LNCaP clone FGC (cell line): Measurements from ENCODE around the gene ARHGAP19.
A peak's percentile ranks its signal among the peaks of the same experiment; 100 is the strongest.

Experiments used
- DNase-seq: peaks from one replicate; pipeline ENCODE4 v3.0.0-alpha.2; 2011; ENCODE audit warnings: low read depth
- H3K4me3 ChIP-seq: 2 replicates; pipeline ENCODE4 v1.5.1; 2011; ENCODE audit warnings: mild to moderate bottlenecking, low read depth, low read length, control low read depth
- TF ChIP-seq, protein P1 (sequence below): IDR thresholded peaks from 2 replicates; pipeline ENCODE4 v1.5.1; 2012; ENCODE audit warnings: mild to moderate bottlenecking; ENCODE audit not compliant: control insufficient read depth, insufficient read depth; ENCODE audit errors: extremely low read depth

ARHGAP19 gene

GRCh38 chr10:97335188-97335619, 42.8 kb upstream of the ARHGAP19 start:
- TF ChIP-seq, protein P1, sequence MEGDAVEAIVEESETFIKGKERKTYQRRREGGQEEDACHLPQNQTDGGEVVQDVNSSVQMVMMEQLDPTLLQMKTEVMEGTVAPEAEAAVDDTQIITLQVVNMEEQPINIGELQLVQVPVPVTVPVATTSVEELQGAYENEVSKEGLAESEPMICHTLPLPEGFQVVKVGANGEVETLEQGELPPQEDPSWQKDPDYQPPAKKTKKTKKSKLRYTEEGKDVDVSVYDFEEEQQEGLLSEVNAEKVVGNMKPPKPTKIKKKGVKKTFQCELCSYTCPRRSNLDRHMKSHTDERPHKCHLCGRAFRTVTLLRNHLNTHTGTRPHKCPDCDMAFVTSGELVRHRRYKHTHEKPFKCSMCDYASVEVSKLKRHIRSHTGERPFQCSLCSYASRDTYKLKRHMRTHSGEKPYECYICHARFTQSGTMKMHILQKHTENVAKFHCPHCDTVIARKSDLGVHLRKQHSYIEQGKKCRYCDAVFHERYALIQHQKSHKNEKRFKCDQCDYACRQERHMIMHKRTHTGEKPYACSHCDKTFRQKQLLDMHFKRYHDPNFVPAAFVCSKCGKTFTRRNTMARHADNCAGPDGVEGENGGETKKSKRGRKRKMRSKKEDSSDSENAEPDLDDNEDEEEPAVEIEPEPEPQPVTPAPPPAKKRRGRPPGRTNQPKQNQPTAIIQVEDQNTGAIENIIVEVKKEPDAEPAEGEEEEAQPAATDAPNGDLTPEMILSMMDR, result no peak

GRCh38 chr10:97334370-97335175, 42.1 kb upstream of the ARHGAP19 start, which contains the start of gene FRAT2:
Gene FRAT2 (minus strand): TSS chr10:97334729. CDS start chr10:97334572, 157 bp downstream.
- DNase-seq, result peak; percentile 74
- TF ChIP-seq, protein P1, result no peak
- H3K4me3 ChIP-seq, result peak within 1 kb of the TSS; percentile 73

More at GRCh38 chr10:97335188-97335619, 42.8 kb upstream of the ARHGAP19 start:
- peak overlapping the region; percentile 73 for H3K4me3 ChIP-seq
- DNase-seq, result no peak

GRCh38 chr10:97333601-97334369, 41.3 kb upstream of the ARHGAP19 start:
- peak overlapping the region; percentile 73 for H3K4me3 ChIP-seq
- DNase-seq, result no peak
- TF ChIP-seq, protein P1, result no peak

DNA sequence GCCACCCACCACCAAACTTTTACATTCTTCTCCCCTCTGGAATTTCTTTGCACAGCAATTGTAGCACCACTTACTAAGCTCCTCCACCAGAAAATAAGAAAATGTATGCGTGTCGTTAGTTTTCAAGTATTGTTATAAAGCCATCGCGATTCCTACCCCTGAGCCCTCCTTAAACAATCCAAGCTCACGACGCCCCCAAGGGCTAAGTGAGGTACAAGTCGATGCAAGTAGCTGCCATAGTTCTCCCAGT, 40.8 kb upstream of the ARHGAP19 start:
- no peak for DNase-seq
- TF ChIP-seq, protein P1, result no peak
- peak overlapping the region; percentile 73 for H3K4me3 ChIP-seq

DNA sequence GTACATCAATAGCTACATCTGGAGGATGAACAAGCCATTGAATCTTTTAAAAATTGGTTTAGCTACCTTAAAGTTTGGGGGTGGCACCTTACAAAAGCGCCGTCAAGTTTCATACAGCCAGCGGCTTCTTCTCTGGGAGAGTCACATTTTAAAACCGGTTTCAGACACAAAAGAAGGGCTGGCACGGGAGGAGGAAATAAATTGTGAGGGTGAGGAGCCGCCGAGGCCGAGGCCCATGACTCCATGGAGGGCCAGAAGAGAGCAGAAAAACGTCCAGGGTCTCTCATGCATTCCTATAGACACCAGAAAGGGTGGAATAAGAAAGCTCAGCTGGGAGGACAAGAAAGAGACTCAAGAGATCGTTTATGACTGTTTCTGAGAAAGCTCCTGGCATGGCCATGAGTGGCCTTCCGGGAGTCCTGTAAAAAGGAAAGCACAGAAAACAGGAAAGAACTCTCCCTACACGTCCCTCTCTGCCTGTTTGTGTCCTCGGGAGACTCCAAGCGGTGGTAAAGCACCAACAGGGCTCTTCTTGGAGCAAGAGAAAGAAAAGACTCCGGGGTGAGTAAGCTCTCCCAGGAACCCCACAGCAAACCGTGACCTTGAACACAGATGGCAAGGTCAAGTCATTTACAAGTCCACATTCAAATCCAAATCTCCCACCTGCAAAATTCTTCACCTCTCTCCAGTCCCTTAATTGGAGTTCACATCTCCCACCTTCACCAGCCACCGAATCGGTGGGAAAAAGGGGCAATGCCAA, 40.3 kb upstream of the ARHGAP19 start:
- TF ChIP-seq, protein P1, result peak; percentile 48
- H3K4me3 ChIP-seq, result peak overlapping the region; percentile 73
- peak; percentile 73 for DNase-seq

- TF ChIP-seq, protein P1, result no peak
- DNase-seq, result no peak
- H3K4me3 ChIP-seq, result no peak overlapping the region
Measured at GRCh38 chr10:97331153-97331703, 38.8 kb upstream of the ARHGAP19 start.
